OCI-LY7 (cell line): ENCODE measurements around the gene HOXA4.

ENCODE experiments used
- CTCF ChIP-seq: fragments of 200-600 bp; sonication (generic); conservative IDR thresholded peaks from 2 replicates; pipeline ENCODE4 v1.5.1; 2014; ENCODE audit warnings: mild to moderate bottlenecking, antibody characterized with exemption, low read length, moderate library complexity, mixed read lengths
- EZH2phosphoT487 ChIP-seq: fragments of 200-600 bp; sonication (generic); IDR thresholded peaks from 2 replicates; pipeline ENCODE4 v1.6.1; 2018; ENCODE audit warnings: low read depth, borderline replicate concordance, mild to moderate bottlenecking, mixed run types, antibody characterized with exemption, low read length, moderate library complexity, mixed read lengths

DNA sequence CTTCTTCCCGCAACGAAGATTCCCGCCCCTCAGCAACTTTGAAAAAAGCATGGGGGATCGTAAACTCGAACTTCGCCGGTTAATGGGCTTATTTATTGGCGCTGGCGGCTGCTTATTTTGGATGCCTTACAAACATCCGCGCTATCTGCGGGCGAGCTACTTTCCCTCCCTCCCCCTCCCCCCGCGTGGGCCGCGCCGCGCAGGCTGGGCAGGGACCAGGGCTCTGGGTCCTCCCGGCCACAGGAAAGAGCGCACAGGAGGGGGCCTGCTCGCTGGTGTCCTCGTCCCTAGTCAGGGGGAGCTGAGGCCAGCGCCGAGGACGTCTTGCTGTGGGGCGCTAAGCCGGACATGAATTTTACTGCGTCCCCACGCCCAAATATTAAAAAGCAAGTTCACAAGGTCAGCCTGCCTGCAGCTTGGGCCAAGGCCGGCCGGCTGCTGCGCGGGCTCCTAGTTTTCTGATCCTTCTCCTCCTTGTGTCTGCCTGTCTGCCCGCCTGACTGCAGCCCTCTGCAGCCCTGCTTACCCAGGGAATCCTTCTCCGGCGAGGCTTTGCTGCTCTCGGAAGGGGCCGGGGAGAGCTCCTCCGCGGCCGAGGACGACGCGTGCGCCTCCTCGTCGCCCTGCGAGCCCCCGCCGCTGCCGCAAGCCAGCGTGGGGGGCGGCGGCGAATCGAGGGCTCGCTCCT is 42.4 kb upstream of the HOXA4 start:
- TF ChIP-seq CTCF = no peak
- TF ChIP-seq EZH2phosphoT487 = no peak
